ENCODE results near the gene CFAP100. TPM values are rescaled to one million over a fixed set of nuclear protein-coding genes. Genes with fewer than 3 reads are reported as not detected.

The CFAP100 gene
- total and polyA plus RNA-seq, 4 donors: not detected

DNA sequence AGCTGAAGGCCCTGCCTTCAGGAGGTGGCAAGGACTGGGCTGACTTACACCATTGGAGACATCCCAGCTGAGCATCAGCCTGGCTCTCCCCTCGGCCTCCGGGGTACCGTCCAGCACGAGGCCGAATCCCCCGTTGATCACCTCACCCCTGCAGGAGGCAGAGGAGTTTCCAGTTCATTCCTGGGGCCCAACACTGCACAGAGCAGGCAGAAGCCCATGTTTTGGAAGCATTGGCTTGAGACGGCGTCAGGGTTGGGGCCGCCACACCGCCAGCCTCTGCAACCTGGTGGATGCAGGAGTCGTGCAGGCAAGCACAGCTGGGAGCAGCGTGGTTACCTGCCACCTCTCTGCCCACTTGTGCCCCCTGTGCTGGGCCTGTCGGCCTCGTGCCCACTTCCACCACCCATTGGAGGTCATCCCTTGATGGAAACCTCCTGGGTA is 88.6 kb downstream of the CFAP100 start:
- Histone ChIP-seq H3K36me3 (ENCODE audit: control insufficient read depth in 1 of 2, insufficient read depth in 2 of 2, low read length in 1 of 2) (no peaks in the 10 kb centered on the region), H3K27me3 (ENCODE audit: control insufficient read depth in 1 of 2, insufficient read depth in 2 of 2, low read length in 1 of 2) (no peaks in the 10 kb centered on the region), H3K4me3 (ENCODE audit: low read length in 2 of 2) (no peak overlapping the region), H3K9me3 (ENCODE audit: control insufficient read depth, low read length) (no peaks in the 10 kb centered on the region), H3K4me1 (ENCODE audit: control insufficient read depth in 1 of 2, insufficient read depth in 2 of 2, low read length in 2 of 2) (no peaks in the 10 kb centered on the region), H3K27ac (ENCODE audit: low read depth in 1 of 2, low read length in 2 of 2) (no peak overlapping the region)
- WGBS, 2 donors: 86 to 91% methylated on average over 14 of the region's 14 CpGs
- intact Hi-C loops (cut with DNase I): no loop called here
- DNase-seq: peak in 1 of 2 donors; percentile 54
- no peak for ATAC-seq (ENCODE audit: low FRiP score)

DNA sequence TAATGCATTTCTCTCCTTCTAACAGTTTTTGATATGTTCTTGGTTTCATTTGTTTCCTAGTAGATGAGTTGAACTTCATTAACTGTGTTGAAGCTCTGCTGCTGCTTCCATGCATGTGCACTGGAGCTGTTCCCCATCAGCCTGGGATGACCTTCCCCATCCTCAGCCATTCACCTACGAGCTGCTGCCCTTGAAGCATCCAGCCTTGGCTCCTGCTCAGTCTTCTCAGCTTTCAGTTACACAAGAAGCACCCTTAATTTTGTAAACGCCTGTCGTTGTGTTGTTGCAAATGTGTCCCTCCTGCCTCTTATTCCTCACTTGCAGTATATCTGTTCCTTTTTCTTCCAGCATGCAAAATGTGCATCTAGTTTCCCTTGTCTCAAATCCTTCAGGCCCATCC is 89.4 kb downstream of the CFAP100 start:
- DNase-seq (no peak), ATAC-seq (ENCODE audit: low FRiP score) (no peak)
- Histone ChIP-seq H3K9me3 (ENCODE audit: control insufficient read depth, low read length) (no peaks in the 10 kb centered on the region), H3K4me3 (ENCODE audit: low read length in 2 of 2) (no peak overlapping the region), H3K4me1 (ENCODE audit: control insufficient read depth in 1 of 2, insufficient read depth in 2 of 2, low read length in 2 of 2) (no peaks in the 10 kb centered on the region), H3K36me3 (ENCODE audit: control insufficient read depth in 1 of 2, insufficient read depth in 2 of 2, low read length in 1 of 2) (no peaks in the 10 kb centered on the region), H3K27ac (ENCODE audit: low read depth in 1 of 2, low read length in 2 of 2) (no peak overlapping the region), H3K27me3 (ENCODE audit: control insufficient read depth in 1 of 2, insufficient read depth in 2 of 2, low read length in 1 of 2) (no peaks in the 10 kb centered on the region)
- WGBS, 2 donors: 94 to 96% methylated on average over 3 of the region's 3 CpGs
- intact Hi-C loops (cut with DNase I): no loop called here

GRCh38 chr3:126484662-126485061 is 90.0 kb downstream of the CFAP100 start:
- ATAC-seq (ENCODE audit: low FRiP score): no peak
- H3K36me3 ChIP-seq (ENCODE audit: control insufficient read depth in 1 of 2, insufficient read depth in 2 of 2, low read length in 1 of 2): no peaks in the 10 kb centered on the region
- WGBS, 2 donors: 83 to 89% methylated on average over 3 of the region's 3 CpGs

GRCh38 chr3:126485176-126485897 is 90.6 kb downstream of the CFAP100 start:
- WGBS, 2 donors: 92 to 93% methylated on average over 8 of the region's 8 CpGs
- ATAC-seq (ENCODE audit: low FRiP score): no peak
- Histone ChIP-seq H3K27me3 (ENCODE audit: control insufficient read depth in 1 of 2, insufficient read depth in 2 of 2, low read length in 1 of 2) (no peaks in the 10 kb centered on the region), H3K4me3 (ENCODE audit: low read length in 2 of 2) (no peak overlapping the region), H3K36me3 (ENCODE audit: control insufficient read depth in 1 of 2, insufficient read depth in 2 of 2, low read length in 1 of 2) (no peaks in the 10 kb centered on the region), H3K27ac (ENCODE audit: low read depth in 1 of 2, low read length in 2 of 2) (no peak overlapping the region), H3K9me3 (ENCODE audit: control insufficient read depth, low read length) (no peaks in the 10 kb centered on the region), H3K4me1 (ENCODE audit: control insufficient read depth in 1 of 2, insufficient read depth in 2 of 2, low read length in 2 of 2) (no peaks in the 10 kb centered on the region)
- DNase-seq: peak in 1 of 2 donors; percentile 54
- intact Hi-C loops (cut with DNase I): no loop called here

More at GRCh38 chr3:126484662-126485061, 90.0 kb downstream of the CFAP100 start:
- Histone ChIP-seq H3K9me3 (ENCODE audit: control insufficient read depth, low read length) (no peaks in the 10 kb centered on the region), H3K4me1 (ENCODE audit: control insufficient read depth in 1 of 2, insufficient read depth in 2 of 2, low read length in 2 of 2) (no peaks in the 10 kb centered on the region), H3K27ac (ENCODE audit: low read depth in 1 of 2, low read length in 2 of 2) (no peak overlapping the region), H3K27me3 (ENCODE audit: control insufficient read depth in 1 of 2, insufficient read depth in 2 of 2, low read length in 1 of 2) (no peaks in the 10 kb centered on the region), H3K4me3 (ENCODE audit: low read length in 2 of 2) (no peak overlapping the region)
- intact Hi-C loops (cut with DNase I): no loop called here
- DNase-seq: peak in 1 of 2 donors; percentile 24

DNA sequence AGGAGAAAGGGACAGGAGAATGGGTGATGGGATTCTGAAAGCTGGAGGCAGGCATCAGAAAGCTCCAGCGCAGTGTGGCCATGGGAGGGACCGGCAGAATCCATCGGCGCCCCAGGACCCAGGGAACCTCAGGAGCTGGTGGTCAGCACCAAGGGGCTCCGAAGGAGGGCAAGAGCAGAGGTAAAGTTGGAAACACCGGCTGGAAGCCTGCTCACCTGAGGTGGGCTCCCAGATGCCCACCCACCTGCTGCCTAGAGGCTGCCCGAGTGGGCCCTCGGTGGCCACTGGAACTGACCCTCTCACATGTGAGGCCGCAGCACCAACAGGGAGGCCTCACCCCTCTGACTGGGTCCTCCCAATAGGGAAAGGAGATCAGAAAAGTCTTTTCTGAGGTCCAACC is 91.2 kb downstream of the CFAP100 start:
- DNase-seq (no peak), ATAC-seq (ENCODE audit: low FRiP score) (no peak)
- no peaks in the 10 kb centered on the region for H3K36me3 ChIP-seq (ENCODE audit: control insufficient read depth in 1 of 2, insufficient read depth in 2 of 2, low read length in 1 of 2)
- H3K9me3 ChIP-seq (ENCODE audit: control insufficient read depth, low read length): no peaks in the 10 kb centered on the region
- no peaks in the 10 kb centered on the region for H3K27me3 ChIP-seq (ENCODE audit: control insufficient read depth in 1 of 2, insufficient read depth in 2 of 2, low read length in 1 of 2)
- no peak overlapping the region for H3K4me3 ChIP-seq (ENCODE audit: low read length in 2 of 2)
- no peaks in the 10 kb centered on the region for H3K4me1 ChIP-seq (ENCODE audit: control insufficient read depth in 1 of 2, insufficient read depth in 2 of 2, low read length in 2 of 2)
- intact Hi-C loops (cut with DNase I): no loop called here
- H3K27ac ChIP-seq (ENCODE audit: low read depth in 1 of 2, low read length in 2 of 2): no peak overlapping the region
- WGBS, 2 donors: 97% methylated on average over 9 of the region's 9 CpGs

Other genes with a start within 250 kb of the CFAP100 start
- gene ALDH1L1, start 214.3 kb upstream of the CFAP100 start, total RNA-seq: 10 to 100 TPM; 10.9 to 31.2 TPM
- 10 to 100 TPM; 14.4 to 91.2 TPM for gene ALDH1L1, start 214.3 kb upstream of the CFAP100 start, polyA plus RNA-seq
- 10 to 100 TPM in 1 of 2 donors, 1 to 10 TPM in 1; 8.5 to 39.9 TPM for gene KLF15, start 37.5 kb upstream of the CFAP100 start, total RNA-seq
- gene KLF15, start 37.5 kb upstream of the CFAP100 start, polyA plus RNA-seq: 10 to 100 TPM; 23.7 to 43.9 TPM
- gene ZXDC, start 81.0 kb downstream of the CFAP100 start, total RNA-seq: 10 to 100 TPM; 35.7 to 37.5 TPM
- 10 to 100 TPM in 1 of 2 donors, 1 to 10 TPM in 1; 4.4 to 15.9 TPM for gene ZXDC, start 81.0 kb downstream of the CFAP100 start, polyA plus RNA-seq
- gene UROC1, start 122.9 kb downstream of the CFAP100 start, total RNA-seq: not detected
- gene UROC1, start 122.9 kb downstream of the CFAP100 start, polyA plus RNA-seq: not detected
- gene CHST13, start 129.2 kb downstream of the CFAP100 start, total RNA-seq: under 1 TPM; 0.33 to 0.55 TPM
- not detected for gene CHST13, start 129.2 kb downstream of the CFAP100 start, polyA plus RNA-seq
- gene C3orf22, start 164.0 kb downstream of the CFAP100 start, total RNA-seq: not detected
- not detected for gene C3orf22, start 164.0 kb downstream of the CFAP100 start, polyA plus RNA-seq

Data from aorta (tissue), 5 donors.